Measurements from ENCODE around the gene TCEAL9. TPM values are rescaled to one million over a fixed set of nuclear protein-coding genes. Genes with fewer than 3 reads are reported as not detected.
"Not testable (repeated sequence)": the region's sequence is repeated elsewhere in the genome, so short reads cannot be mapped to it uniquely, and the experiment has no call there.

The TCEAL9 gene
- total RNA-seq, 4 donors from 2014 or later = 24.3 to 37.7 (median 27.5) TPM

DNA sequence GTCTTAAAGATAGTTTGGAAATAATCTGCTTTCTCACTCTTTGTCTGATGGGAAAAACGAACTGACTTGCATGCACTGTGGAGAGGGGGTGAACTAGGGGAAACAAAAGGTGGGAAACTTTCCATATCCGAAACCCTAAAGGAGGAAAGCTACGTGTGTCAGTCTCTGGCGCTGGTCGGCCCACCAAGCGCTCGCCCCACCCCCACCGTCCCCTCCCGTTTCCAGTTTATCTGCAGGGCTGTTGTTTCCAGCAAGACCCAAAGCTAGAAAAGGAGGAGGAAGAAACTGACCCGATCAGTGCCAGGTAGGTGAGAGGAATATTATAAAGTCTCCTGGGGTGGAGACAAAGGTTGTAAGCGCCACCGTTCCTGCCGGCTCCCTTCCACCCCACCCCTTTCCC lies 552 bp downstream of the TCEAL9 start:
- intact Hi-C loops (cut with DNase I; ENCODE audit: low total_unique reads) = no loop called here
- H3K4me3 ChIP-seq (ENCODE audit: low read depth, poor library complexity, severe bottlenecking) = peak overlapping the region; percentile 53
- 0 to 27% methylated on average over 13 of the region's 13 CpGs for WGBS, 2 donors
- DNase-seq (ENCODE audit: low spot score in 2 of 2) = no peak
- no peak for TF ChIP-seq POLR2A (IDR thresholded peaks at IDR 0.05)
- TF ChIP-seq, protein P1, sequence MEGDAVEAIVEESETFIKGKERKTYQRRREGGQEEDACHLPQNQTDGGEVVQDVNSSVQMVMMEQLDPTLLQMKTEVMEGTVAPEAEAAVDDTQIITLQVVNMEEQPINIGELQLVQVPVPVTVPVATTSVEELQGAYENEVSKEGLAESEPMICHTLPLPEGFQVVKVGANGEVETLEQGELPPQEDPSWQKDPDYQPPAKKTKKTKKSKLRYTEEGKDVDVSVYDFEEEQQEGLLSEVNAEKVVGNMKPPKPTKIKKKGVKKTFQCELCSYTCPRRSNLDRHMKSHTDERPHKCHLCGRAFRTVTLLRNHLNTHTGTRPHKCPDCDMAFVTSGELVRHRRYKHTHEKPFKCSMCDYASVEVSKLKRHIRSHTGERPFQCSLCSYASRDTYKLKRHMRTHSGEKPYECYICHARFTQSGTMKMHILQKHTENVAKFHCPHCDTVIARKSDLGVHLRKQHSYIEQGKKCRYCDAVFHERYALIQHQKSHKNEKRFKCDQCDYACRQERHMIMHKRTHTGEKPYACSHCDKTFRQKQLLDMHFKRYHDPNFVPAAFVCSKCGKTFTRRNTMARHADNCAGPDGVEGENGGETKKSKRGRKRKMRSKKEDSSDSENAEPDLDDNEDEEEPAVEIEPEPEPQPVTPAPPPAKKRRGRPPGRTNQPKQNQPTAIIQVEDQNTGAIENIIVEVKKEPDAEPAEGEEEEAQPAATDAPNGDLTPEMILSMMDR (IDR thresholded peaks at IDR 0.05) = no peak

DNA sequence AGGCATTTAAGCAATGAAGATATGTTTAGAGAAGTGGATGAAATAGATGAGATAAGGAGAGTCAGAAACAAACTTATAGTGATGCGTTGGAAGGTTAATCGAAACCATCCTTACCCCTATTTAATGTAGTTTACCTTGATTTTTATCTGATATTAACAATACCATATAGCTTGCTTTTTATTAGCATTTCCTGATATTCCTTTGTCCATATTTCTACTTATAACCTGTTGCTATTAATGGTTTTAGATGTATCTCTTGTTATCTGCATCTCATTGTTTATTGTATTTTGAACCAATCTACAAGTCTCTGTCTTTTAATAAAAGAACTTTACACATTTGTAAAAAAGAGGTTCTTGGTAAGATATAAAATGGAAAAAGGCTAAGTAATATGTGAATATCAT lies 1.6 kb downstream of the TCEAL9 start:
- WGBS, 2 donors = 81 to 93% methylated on average over 2 of the region's 2 CpGs
- no peak for DNase-seq (ENCODE audit: low spot score in 2 of 2)
- intact Hi-C loops (cut with DNase I; ENCODE audit: low total_unique reads) = no loop called here
- H3K4me3 ChIP-seq (ENCODE audit: low read depth, poor library complexity, severe bottlenecking) = no peak overlapping the region
- TF ChIP-seq POLR2A (IDR thresholded peaks at IDR 0.05) = no peak
- TF ChIP-seq, protein P1 (IDR thresholded peaks at IDR 0.05) = no peak

DNA sequence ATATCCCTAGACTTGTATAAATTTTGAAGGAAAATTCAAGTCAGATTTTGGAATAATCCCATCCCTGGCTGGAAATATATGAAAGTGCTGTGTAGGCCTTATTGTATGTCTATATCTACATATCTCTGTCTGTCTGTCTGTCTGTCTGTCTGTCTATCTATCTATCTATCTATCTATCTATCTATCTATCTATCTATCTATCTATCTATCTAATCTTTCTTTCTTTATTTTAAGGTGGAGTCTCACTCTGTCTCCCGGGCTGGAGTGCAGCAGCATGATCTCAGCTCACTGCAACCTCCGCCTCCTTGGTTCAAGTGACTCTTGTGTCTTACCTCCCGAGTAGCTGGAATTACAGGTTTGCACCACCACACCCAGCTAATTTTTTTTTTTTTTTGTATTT lies 3.3 kb downstream of the TCEAL9 start:
- H3K4me3 ChIP-seq (ENCODE audit: low read depth, poor library complexity, severe bottlenecking); DNase-seq (ENCODE audit: low spot score in 2 of 2); intact Hi-C loops (cut with DNase I; ENCODE audit: low total_unique reads): not testable (repeated sequence)
- WGBS, 2 donors = 80 to 87% methylated on average over 3 of the region's 3 CpGs

DNA sequence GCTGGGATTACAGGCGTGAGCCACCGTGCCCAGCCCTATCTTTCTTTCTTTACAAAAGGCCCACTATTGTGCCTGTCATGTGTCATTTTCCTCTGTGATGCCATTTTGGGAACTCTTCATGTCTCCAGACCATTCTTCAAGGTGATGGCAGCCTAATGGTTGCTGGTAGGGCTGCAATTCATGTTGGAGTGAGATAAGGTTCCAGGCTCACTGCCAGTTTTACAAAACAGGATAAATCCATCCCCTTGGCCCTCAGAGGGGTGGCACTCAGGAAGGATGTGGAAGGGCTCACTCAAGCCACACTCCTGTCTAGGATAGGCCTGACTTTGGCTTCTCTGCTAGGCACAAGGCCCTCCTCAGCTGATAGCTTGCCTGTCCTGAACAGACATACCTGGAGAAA lies 3.8 kb downstream of the TCEAL9 start:
- TF ChIP-seq, protein P1 (IDR thresholded peaks at IDR 0.05) = no peak
- TF ChIP-seq POLR2A (IDR thresholded peaks at IDR 0.05) = no peak
- WGBS, 2 donors = 80 to 82% methylated on average over 2 of the region's 2 CpGs
- intact Hi-C loops (cut with DNase I; ENCODE audit: low total_unique reads) = no loop called here
- no peak for DNase-seq (ENCODE audit: low spot score in 2 of 2)
- H3K4me3 ChIP-seq (ENCODE audit: low read depth, poor library complexity, severe bottlenecking) = no peak overlapping the region

DNA sequence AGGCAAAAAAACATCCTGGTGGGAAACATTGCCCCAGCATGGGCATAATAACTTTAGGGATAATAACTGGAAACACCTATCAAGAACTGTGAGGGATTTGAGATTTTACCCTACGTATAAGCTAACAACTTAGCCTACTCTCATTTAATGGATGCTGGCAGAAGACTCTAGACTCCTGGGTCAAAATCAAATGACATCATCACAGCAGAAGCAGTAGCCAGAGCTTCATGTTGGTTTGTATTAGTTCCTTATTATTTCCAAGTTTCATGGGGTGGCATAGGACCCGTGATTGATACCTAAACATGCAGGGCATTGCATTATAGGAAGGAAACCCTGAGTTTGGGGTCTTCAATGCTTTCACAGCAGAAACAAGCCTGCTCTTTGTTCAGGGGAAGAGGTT lies 4.6 kb downstream of the TCEAL9 start:
- no peak overlapping the region for H3K4me3 ChIP-seq (ENCODE audit: low read depth, poor library complexity, severe bottlenecking)
- TF ChIP-seq POLR2A (IDR thresholded peaks at IDR 0.05) = no peak
- TF ChIP-seq, protein P1 (IDR thresholded peaks at IDR 0.05) = no peak
- no peak for DNase-seq (ENCODE audit: low spot score in 2 of 2)
- WGBS, 2 donors = 48 to 60% methylated on average over 2 of the region's 2 CpGs
- intact Hi-C loops (cut with DNase I; ENCODE audit: low total_unique reads) = no loop called here

DNA sequence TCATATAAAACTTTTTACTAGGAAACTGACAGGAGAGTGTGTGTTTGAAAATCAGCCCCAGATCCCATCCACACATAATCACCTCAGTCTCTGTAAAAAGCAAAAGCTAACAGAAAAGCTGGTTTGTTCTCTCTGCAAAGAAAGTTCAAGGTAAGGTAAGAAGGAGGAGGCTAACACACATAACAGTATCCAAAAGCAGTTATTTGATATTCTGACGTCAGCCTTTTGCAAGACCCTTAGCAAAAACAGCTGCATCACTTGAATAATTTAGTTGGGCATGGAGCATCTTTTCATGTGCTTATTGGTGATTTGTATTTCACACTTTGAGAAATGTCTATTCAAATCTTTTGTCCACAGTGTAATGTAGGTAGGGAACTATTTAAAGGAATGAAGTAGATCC lies 5.5 kb downstream of the TCEAL9 start:
- WGBS, 2 donors = 25 to 53% methylated on average over 1 of the region's 1 CpG
- intact Hi-C loops (cut with DNase I; ENCODE audit: low total_unique reads) = no loop called here
- no peak overlapping the region for H3K4me3 ChIP-seq (ENCODE audit: low read depth, poor library complexity, severe bottlenecking)
- DNase-seq (ENCODE audit: low spot score in 2 of 2) = no peak
- TF ChIP-seq, protein P1 (IDR thresholded peaks at IDR 0.05) = no peak
- no peak for TF ChIP-seq POLR2A (IDR thresholded peaks at IDR 0.05)
